ENCODE data around the gene CCDC92. TPM values are rescaled to one million over a fixed set of nuclear protein-coding genes. Genes with fewer than 3 reads are reported as not detected.
A peak's percentile ranks its signal among the peaks of the same experiment; 100 is the strongest.
"Not testable (repeated sequence)": the region's sequence is repeated elsewhere in the genome, so short reads cannot be mapped to it uniquely, and the experiment has no call there.

CCDC92 gene
- total and polyA plus RNA-seq, 7 experiments from 2014 or later: 17.3 to 34.4 (median 23.0) TPM

- CTCF ChIA-PET: no interaction called here
- Mint-ChIP-seq H3K27me3 (no peaks in the 10 kb centered on the region), H3K36me3 (peaks cover 0 to 11% (median 0%) of the 10 kb centered on the region in 5 donors), H3K9me3 (no peaks in the 10 kb centered on the region), H3K4me1 (peaks cover 0 to 12% (median 4%) of the 10 kb centered on the region in 7 donors), H3K27ac (peak overlapping the region in 1 of 9 donors; percentile 34), H3K4me3 (no peak overlapping the region)
- H3K27ac ChIP-seq (ENCODE audit: low read depth, low read length): no peak overlapping the region
- H3K4me3 ChIP-seq (ENCODE audit: low read length): no peak overlapping the region
- no peaks in the 10 kb centered on the region for H3K4me1 ChIP-seq (ENCODE audit: control insufficient read depth in 2 of 2, insufficient read depth in 2 of 2, low read length in 2 of 2)
- H3K27me3 ChIP-seq (ENCODE audit: control insufficient read depth in 2 of 2, insufficient read depth in 2 of 2, low read length in 2 of 2): no peaks in the 10 kb centered on the region
- intact Hi-C loops (cut with micrococcal nuclease): no loop called here
- ATAC-seq (no peak), DNase-seq (no peak)
- POLR2A ChIA-PET: no interaction called here
- H3K9me3 ChIP-seq (ENCODE audit: control insufficient read depth in 2 of 3, low read length in 3 of 3): no peaks in the 10 kb centered on the region
- peaks cover 0 to 13% (median 0%) of the 10 kb centered on the region in 3 experiments for H3K36me3 ChIP-seq (ENCODE audit: control insufficient read depth in 2 of 3, insufficient read depth in 3 of 3, low read length in 3 of 3)
Measured at GRCh38 chr12:123949770-123950165, 22.9 kb downstream of the CCDC92 start.

DNA sequence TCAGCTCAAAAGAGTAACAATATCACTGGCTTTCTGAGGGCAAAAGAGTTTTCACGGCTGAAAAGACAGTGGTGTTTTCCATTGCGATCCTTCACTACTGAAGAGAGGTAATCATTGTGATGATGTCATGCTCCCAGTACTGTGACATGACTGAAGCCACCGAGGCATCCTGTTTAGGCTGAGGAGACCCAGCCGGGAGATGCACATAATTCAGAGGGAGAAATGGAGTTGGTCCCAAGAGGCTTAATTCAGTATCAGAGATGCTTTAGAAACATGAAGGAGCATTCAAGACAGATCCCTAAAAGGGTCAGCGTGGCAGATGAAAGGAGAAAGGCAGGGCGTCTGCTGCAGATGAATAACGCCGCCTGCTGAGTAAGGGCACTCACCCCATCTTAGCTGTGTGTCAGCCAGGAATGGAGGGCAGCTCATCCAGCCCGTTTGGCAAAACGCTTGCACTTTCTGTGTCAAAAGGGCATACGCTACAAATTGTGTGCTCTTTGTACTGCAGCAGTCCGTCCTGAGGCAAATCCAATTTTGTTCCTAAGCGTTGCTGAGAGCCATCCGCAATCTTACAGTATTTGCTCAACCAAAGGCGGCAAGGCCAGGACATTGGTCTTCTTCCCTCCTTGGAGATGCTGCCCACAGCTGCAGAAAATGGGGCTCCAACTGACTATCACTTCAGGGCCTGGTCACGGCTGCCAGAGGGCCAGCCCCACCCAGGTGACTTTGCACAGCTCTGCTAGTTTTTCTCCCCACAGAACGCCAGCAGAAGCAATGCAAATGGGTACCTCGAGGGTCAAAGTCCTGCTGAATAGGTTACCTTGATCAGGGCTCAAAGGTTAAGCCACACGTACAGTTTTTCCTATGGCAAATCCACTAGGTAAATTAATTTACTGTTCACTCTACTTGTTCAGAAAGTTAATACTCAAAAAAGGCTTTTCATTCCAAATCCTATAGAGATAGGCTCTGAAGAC is 23.5 kb downstream of the CCDC92 start:
- Histone ChIP-seq H3K4me3 (ENCODE audit: low read length) (no peak overlapping the region), H3K4me1 (ENCODE audit: control insufficient read depth in 2 of 2, insufficient read depth in 2 of 2, low read length in 2 of 2) (no peaks in the 10 kb centered on the region), H3K36me3 (ENCODE audit: control insufficient read depth in 2 of 3, insufficient read depth in 3 of 3, low read length in 3 of 3) (peaks cover 0 to 18% (median 0%) of the 10 kb centered on the region in 3 experiments), H3K27me3 (ENCODE audit: control insufficient read depth in 2 of 2, insufficient read depth in 2 of 2, low read length in 2 of 2) (no peaks in the 10 kb centered on the region), H3K27ac (ENCODE audit: low read depth, low read length) (no peak overlapping the region), H3K9me3 (ENCODE audit: control insufficient read depth in 2 of 3, low read length in 3 of 3) (no peaks in the 10 kb centered on the region)
- ChIA-PET POLR2A (no interaction called here), CTCF (no interaction called here)
- Mint-ChIP-seq H3K9me3 (no peaks in the 10 kb centered on the region), H3K4me3 (no peak overlapping the region), H3K27ac (peak overlapping the region in 1 of 9 donors; percentile 70), H3K36me3 (peaks cover 0 to 16% (median 0%) of the 10 kb centered on the region in 5 donors), H3K4me1 (peaks cover 0 to 12% (median 5%) of the 10 kb centered on the region in 7 donors), H3K27me3 (no peaks in the 10 kb centered on the region)
- DNase-seq (no peak), ATAC-seq (no peak)
- intact Hi-C loops (cut with micrococcal nuclease): no loop called here

DNA sequence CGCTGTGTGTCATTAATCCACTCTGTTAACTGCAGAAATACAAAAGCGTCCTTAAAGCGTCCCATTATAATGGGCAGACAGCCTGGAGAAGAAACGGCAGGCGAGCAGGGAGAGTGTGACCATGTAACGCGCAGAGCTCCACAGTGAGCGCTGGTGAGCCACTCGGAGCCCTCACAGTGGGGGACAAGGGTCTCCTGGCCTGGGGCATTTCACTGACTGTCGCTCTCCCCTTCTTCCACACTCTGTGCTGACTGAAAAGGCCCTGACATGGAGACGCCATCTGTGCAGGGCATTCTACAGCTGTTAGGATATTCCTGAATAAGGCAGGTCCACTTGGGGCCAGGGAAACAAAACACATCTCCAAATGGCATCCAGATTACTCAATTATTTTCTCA is 24.2 kb downstream of the CCDC92 start:
- ChIA-PET POLR2A (no interaction called here), CTCF (interaction anchor here (0.6 kb wide), 1 partner anchor 269 kb away, joined by 5 read pairs; no protein-coding TSS in a partner anchor)
- H3K9me3 ChIP-seq (ENCODE audit: control insufficient read depth in 2 of 3, low read length in 3 of 3): no peaks in the 10 kb centered on the region
- H3K4me3 ChIP-seq (ENCODE audit: low read length): no peak overlapping the region
- intact Hi-C loops (cut with micrococcal nuclease): no loop called here
- peak overlapping the region in 1 of 9 donors; percentile 70 for H3K27ac Mint-ChIP-seq
- no peak overlapping the region for H3K27ac ChIP-seq (ENCODE audit: low read depth, low read length)
- no peaks in the 10 kb centered on the region for H3K9me3 Mint-ChIP-seq
- DNase-seq (no peak), ATAC-seq (no peak)
- peaks cover 0 to 16% (median 0%) of the 10 kb centered on the region in 5 donors for H3K36me3 Mint-ChIP-seq
- H3K4me1 ChIP-seq (ENCODE audit: control insufficient read depth in 2 of 2, insufficient read depth in 2 of 2, low read length in 2 of 2): no peaks in the 10 kb centered on the region
- no peaks in the 10 kb centered on the region for H3K27me3 Mint-ChIP-seq
- H3K4me1 Mint-ChIP-seq: peaks cover 0 to 12% (median 5%) of the 10 kb centered on the region in 7 donors
- H3K27me3 ChIP-seq (ENCODE audit: control insufficient read depth in 2 of 2, insufficient read depth in 2 of 2, low read length in 2 of 2): no peaks in the 10 kb centered on the region
- peaks cover 0 to 24% (median 0%) of the 10 kb centered on the region in 3 experiments for H3K36me3 ChIP-seq (ENCODE audit: control insufficient read depth in 2 of 3, insufficient read depth in 3 of 3, low read length in 3 of 3)
- H3K4me3 Mint-ChIP-seq: no peak overlapping the region

- intact Hi-C loops (cut with micrococcal nuclease); POLR2A ChIA-PET; H3K4me1 ChIP-seq (ENCODE audit: control insufficient read depth in 2 of 2, insufficient read depth in 2 of 2, low read length in 2 of 2); ATAC-seq; H3K27me3 Mint-ChIP-seq; H3K4me3 ChIP-seq (ENCODE audit: low read length); DNase-seq; H3K4me3 Mint-ChIP-seq; H3K9me3 Mint-ChIP-seq; H3K27ac ChIP-seq (ENCODE audit: low read depth, low read length); H3K27ac Mint-ChIP-seq; H3K9me3 ChIP-seq (ENCODE audit: control insufficient read depth in 2 of 3, low read length in 3 of 3); H3K27me3 ChIP-seq (ENCODE audit: control insufficient read depth in 2 of 2, insufficient read depth in 2 of 2, low read length in 2 of 2): not testable (repeated sequence)
- peaks cover 0 to 33% (median 0%) of the 10 kb centered on the region in 3 experiments for H3K36me3 ChIP-seq (ENCODE audit: control insufficient read depth in 2 of 3, insufficient read depth in 3 of 3, low read length in 3 of 3)
- peaks cover 0 to 12% (median 5%) of the 10 kb centered on the region in 7 donors for H3K4me1 Mint-ChIP-seq
- CTCF ChIA-PET: interaction anchor here (0.6 kb wide), 1 partner anchor 268 kb away, joined by 5 read pairs; no protein-coding TSS in a partner anchor
- H3K36me3 Mint-ChIP-seq: peaks cover 4 to 22% (median 6%) of the 10 kb centered on the region in 5 donors
Measured at GRCh38 chr12:123947531-123947930, 25.1 kb downstream of the CCDC92 start.

- ATAC-seq; CTCF ChIA-PET; H3K9me3 ChIP-seq (ENCODE audit: control insufficient read depth in 2 of 3, low read length in 3 of 3); intact Hi-C loops (cut with micrococcal nuclease); H3K27me3 Mint-ChIP-seq; H3K4me3 ChIP-seq (ENCODE audit: low read length); H3K4me1 ChIP-seq (ENCODE audit: control insufficient read depth in 2 of 2, insufficient read depth in 2 of 2, low read length in 2 of 2); POLR2A ChIA-PET; H3K27ac ChIP-seq (ENCODE audit: low read depth, low read length); H3K27me3 ChIP-seq (ENCODE audit: control insufficient read depth in 2 of 2, insufficient read depth in 2 of 2, low read length in 2 of 2); H3K4me3 Mint-ChIP-seq; DNase-seq: not testable (repeated sequence)
- peaks cover 8 to 29% (median 13%) of the 10 kb centered on the region in 5 donors for H3K36me3 Mint-ChIP-seq
- peaks cover 0 to 11% (median 4%) of the 10 kb centered on the region in 11 donors for H3K9me3 Mint-ChIP-seq
- peaks cover 0 to 12% (median 5%) of the 10 kb centered on the region in 7 donors for H3K4me1 Mint-ChIP-seq
- H3K27ac Mint-ChIP-seq: peak overlapping the region in 2 of 9 donors; percentile 22 to 52
- peaks cover 0 to 40% (median 0%) of the 10 kb centered on the region in 3 experiments for H3K36me3 ChIP-seq (ENCODE audit: control insufficient read depth in 2 of 3, insufficient read depth in 3 of 3, low read length in 3 of 3)
Measured at GRCh38 chr12:123946516-123947505, 25.8 kb downstream of the CCDC92 start.

DNA sequence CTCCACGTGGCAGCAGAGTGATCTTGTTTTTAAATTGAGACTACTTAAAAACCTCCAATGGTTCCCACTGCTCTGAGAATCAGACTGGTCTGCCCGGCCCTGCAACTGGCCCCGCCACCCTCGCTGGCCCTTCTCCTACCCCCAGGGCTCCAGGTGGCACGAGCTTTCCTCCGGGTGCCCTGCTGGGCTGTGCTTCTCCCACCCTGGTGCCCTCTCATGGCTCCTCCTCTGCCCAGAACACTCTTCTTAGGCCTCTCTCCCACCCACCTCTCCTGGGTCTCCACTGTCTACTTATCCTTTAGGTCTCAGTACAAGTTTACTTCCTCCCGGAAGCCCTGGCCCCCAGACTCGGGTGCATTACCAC is 26.5 kb downstream of the CCDC92 start:
- Mint-ChIP-seq H3K27ac (peak overlapping the region in 2 of 9 donors; percentile 38 to 52), H3K9me3 (peaks cover 0 to 15% (median 4%) of the 10 kb centered on the region in 11 donors), H3K27me3 (no peaks in the 10 kb centered on the region), H3K4me3 (no peak overlapping the region), H3K4me1 (peaks cover 0 to 12% (median 5%) of the 10 kb centered on the region in 7 donors), H3K36me3 (peaks cover 12 to 36% (median 17%) of the 10 kb centered on the region in 5 donors)
- Histone ChIP-seq H3K4me3 (ENCODE audit: low read length) (no peak overlapping the region), H3K27ac (ENCODE audit: low read depth, low read length) (no peak overlapping the region), H3K9me3 (ENCODE audit: control insufficient read depth in 2 of 3, low read length in 3 of 3) (peaks cover 0 to 5% (median 0%) of the 10 kb centered on the region in 3 experiments), H3K4me1 (ENCODE audit: control insufficient read depth in 2 of 2, insufficient read depth in 2 of 2, low read length in 2 of 2) (no peaks in the 10 kb centered on the region), H3K36me3 (ENCODE audit: control insufficient read depth in 2 of 3, insufficient read depth in 3 of 3, low read length in 3 of 3) (peaks cover 0 to 47% (median 0%) of the 10 kb centered on the region in 3 experiments), H3K27me3 (ENCODE audit: control insufficient read depth in 2 of 2, insufficient read depth in 2 of 2, low read length in 2 of 2) (no peaks in the 10 kb centered on the region)
- no peak for DNase-seq
- intact Hi-C loops (cut with micrococcal nuclease): no loop called here
- ChIA-PET CTCF (no interaction called here), POLR2A (no interaction called here)
- ATAC-seq: no peak

Data from naive thymus-derived CD4-positive, alpha-beta T cell (primary cell).